Ishikawa (cell line): Measurements from ENCODE around the gene IRX2.

Experiments used
- CEBPB ChIP-seq: IDR thresholded peaks from 2 replicates; pipeline ENCODE4 v1.6.1; 2012
- CREB1 ChIP-seq: IDR thresholded peaks from 2 replicates; pipeline ENCODE4 v1.6.1; 2012; ENCODE audit warnings: low read depth
- EGR1 ChIP-seq: IDR thresholded peaks from 2 replicates; pipeline ENCODE4 v1.6.1; 2012
- EP300 ChIP-seq: IDR thresholded peaks from 2 replicates; pipeline ENCODE4 v1.6.1; 2012; ENCODE audit warnings: borderline replicate concordance
- FOXM1 ChIP-seq: IDR thresholded peaks from 2 replicates; pipeline ENCODE4 v1.6.1; 2012; ENCODE audit warnings: low read depth, borderline replicate concordance
- MAX ChIP-seq: IDR thresholded peaks from 2 replicates; pipeline ENCODE4 v1.6.1; 2012
- NFIC ChIP-seq: IDR thresholded peaks from 2 replicates; pipeline ENCODE4 v1.6.1; 2012
- RAD21 ChIP-seq: IDR thresholded peaks from 2 replicates; pipeline ENCODE4 v1.6.1; 2012; ENCODE audit warnings: low read depth
- REST ChIP-seq: IDR thresholded peaks from 2 replicates; pipeline ENCODE4 v1.6.1; 2012; ENCODE audit warnings: low read depth, mild to moderate bottlenecking
- TAF1 ChIP-seq: IDR thresholded peaks from 2 replicates; pipeline ENCODE4 v1.6.1; 2012; ENCODE audit warnings: low read depth, mild to moderate bottlenecking
- TCF12 ChIP-seq: IDR thresholded peaks from 2 replicates; pipeline ENCODE4 v1.6.1; 2012; ENCODE audit warnings: low read depth
- TEAD4 ChIP-seq: IDR thresholded peaks from 2 replicates; pipeline ENCODE4 v1.6.1; 2012
- USF1 ChIP-seq: IDR thresholded peaks from 2 replicates; pipeline ENCODE4 v1.6.1; 2012
- YY1 ChIP-seq: IDR thresholded peaks from 2 replicates; pipeline ENCODE4 v1.6.1; 2012; ENCODE audit warnings: low read depth
- ZBTB7A ChIP-seq: IDR thresholded peaks from 2 replicates; pipeline ENCODE4 v1.6.1; 2012; ENCODE audit warnings: low read depth

IRX2 gene

GRCh38 chr5:2752821-2753439 is 1.5 kb upstream of the IRX2 start:
- TF ChIP-seq EGR1, result no peak
- no peak for TF ChIP-seq FOXM1
- TF ChIP-seq CEBPB, result no peak
- TF ChIP-seq EP300, result no peak
- TF ChIP-seq TEAD4, result no peak
- TF ChIP-seq USF1, result no peak
- TF ChIP-seq TAF1, result no peak
- TF ChIP-seq REST, result no peak
- TF ChIP-seq RAD21, result no peak
- TF ChIP-seq YY1, result no peak
- TF ChIP-seq NFIC, result no peak
- no peak for TF ChIP-seq TCF12

GRCh38 chr5:2752059-2752820 is 763 bp upstream of the IRX2 start:
- no peak for TF ChIP-seq CREB1
- TF ChIP-seq ZBTB7A, result no peak
- TF ChIP-seq RAD21, result no peak
- no peak for TF ChIP-seq YY1
- TF ChIP-seq REST, result no peak
- no peak for TF ChIP-seq EP300
- TF ChIP-seq MAX, result no peak
- no peak for TF ChIP-seq FOXM1
- no peak for TF ChIP-seq NFIC
- TF ChIP-seq EGR1, result no peak
- TF ChIP-seq USF1, result no peak
- no peak for TF ChIP-seq TEAD4
- no peak for TF ChIP-seq CEBPB
- TF ChIP-seq TCF12, result no peak
- no peak for TF ChIP-seq TAF1

- TF ChIP-seq RAD21 (no peak), TCF12 (no peak), FOXM1 (no peak), CREB1 (no peak), MAX (no peak), USF1 (no peak), TEAD4 (no peak), YY1 (no peak), REST (no peak), CEBPB (no peak), EGR1 (no peak), NFIC (no peak), EP300 (no peak), ZBTB7A (no peak), TAF1 (no peak)
These were observed 566 bp downstream of the IRX2 start for GRCh38 chr5:2750758-2751464.
